A673 (cell line): ENCODE results near the gene DDX5. TPM values are rescaled to one million over a fixed set of nuclear protein-coding genes. Genes with fewer than 3 reads are reported as not detected.
A peak's percentile ranks its signal among the peaks of the same experiment; 100 is the strongest.

ENCODE experiments used
- BruUV-seq: library from RNA; stranded (reverse); fragments of 400-500 nt; replicated peaks from 2 replicates; lab custom pipeline; 2021; lab: Mats Ljungman, UMichigan
- CTCF ChIA-PET: fragments of 300-600 bp; sonication (Branson Sonifier 250); formaldehyde crosslinking; loops from one replicate; lab custom pipeline; 2022; ENCODE audit warnings: antibody characterized with exemption; lab: Charles Lee
- POLR2A ChIA-PET: fragments of 300-600 bp; sonication (Branson Sonifier 250); formaldehyde crosslinking; loops from one replicate; lab custom pipeline; 2022; ENCODE audit warnings: antibody characterized with exemption; ENCODE audit not compliant: low non-redundant PET; lab: Charles Lee
- DNase-seq: peaks from one replicate; pipeline ENCODE4 v3.0.0-alpha.2; 2015; ENCODE audit warnings: low spot score
- H3K27ac ChIP-seq: fragments of 200-600 bp; sonication (generic); 2 replicates; pipeline ENCODE4 v1.5.1; 2016; ENCODE audit warnings: mixed run types, low read depth, mild to moderate bottlenecking, mixed read lengths, antibody characterized with exemption, low read length; ENCODE audit not compliant: poor library complexity, severe bottlenecking
- H3K27me3 ChIP-seq: fragments of 200-600 bp; sonication (generic); replicated peaks from 2 replicates; pipeline ENCODE4 v1.6.1; 2017; ENCODE audit warnings: mixed run types, low read depth, mild to moderate bottlenecking, mixed read lengths, antibody characterized with exemption, low read length; ENCODE audit not compliant: insufficient read depth, poor library complexity
- H3K36me3 ChIP-seq: fragments of 200-600 bp; sonication (generic); 2 replicates; pipeline ENCODE4 v1.6.1; 2016; ENCODE audit warnings: mixed run types, mild to moderate bottlenecking, mixed read lengths, antibody characterized with exemption, low read length; ENCODE audit not compliant: insufficient read depth, poor library complexity, severe bottlenecking
- H3K4me1 ChIP-seq: fragments of 200-600 bp; sonication (generic); 2 replicates; pipeline ENCODE4 v1.6.1; 2017; ENCODE audit warnings: mixed run types, mild to moderate bottlenecking, mixed read lengths, antibody characterized with exemption, low read length; ENCODE audit not compliant: insufficient read depth, poor library complexity, severe bottlenecking
- H3K4me3 ChIP-seq: fragments of 200-600 bp; sonication (generic); 2 replicates; pipeline ENCODE4 v1.5.1; 2016; ENCODE audit warnings: low read depth, mixed run types, mild to moderate bottlenecking, mixed read lengths, low read length; ENCODE audit not compliant: poor library complexity, severe bottlenecking
- H3K9me3 ChIP-seq: fragments of 200-600 bp; sonication (generic); 2 replicates; pipeline ENCODE4 v1.6.1; 2016; ENCODE audit warnings: mixed run types, low read depth, mild to moderate bottlenecking, mixed read lengths, antibody characterized with exemption, low read length; ENCODE audit not compliant: poor library complexity, severe bottlenecking
- EZH2 ChIP-seq: fragments of 200-600 bp; sonication (generic); IDR thresholded peaks from 2 replicates; pipeline ENCODE4 v1.6.1; 2017; ENCODE audit warnings: borderline replicate concordance, low read depth, mild to moderate bottlenecking, mixed read lengths, antibody characterized with exemption, low read length; ENCODE audit not compliant: poor library complexity, severe bottlenecking
- intact Hi-C: fragments of 100-400 bp; cut with micrococcal nuclease; formaldehyde crosslinking; loops from one replicate; pipeline ENCODE4 v1.10.0; 2022; ENCODE audit not compliant: unreplicated experiment
- microRNA-seq: library from miRNA; unstranded; fragments of <30 nt; microRNA quantifications from one replicate; pipeline ENCODE4 v1.2.0, GENCODE V29; 2021
- total RNA-seq: library from RNA; stranded (reverse); gene quantifications from 2 replicates; pipeline ENCODE4 v1.2.3, GENCODE V29; 2021
- TF ChIP-seq, protein P1 (sequence below): fragments of 300-800, 200-600 bp; sonication (generic); conservative IDR thresholded peaks from 2 replicates; pipeline ENCODE4 v1.5.1; 2017; ENCODE audit warnings: low read depth, mild to moderate bottlenecking, antibody characterized with exemption, low read length, moderate library complexity, mixed read lengths

DDX5 gene
- total RNA-seq, 1 experiment from 2014 or later, result 911 TPM

DNA sequence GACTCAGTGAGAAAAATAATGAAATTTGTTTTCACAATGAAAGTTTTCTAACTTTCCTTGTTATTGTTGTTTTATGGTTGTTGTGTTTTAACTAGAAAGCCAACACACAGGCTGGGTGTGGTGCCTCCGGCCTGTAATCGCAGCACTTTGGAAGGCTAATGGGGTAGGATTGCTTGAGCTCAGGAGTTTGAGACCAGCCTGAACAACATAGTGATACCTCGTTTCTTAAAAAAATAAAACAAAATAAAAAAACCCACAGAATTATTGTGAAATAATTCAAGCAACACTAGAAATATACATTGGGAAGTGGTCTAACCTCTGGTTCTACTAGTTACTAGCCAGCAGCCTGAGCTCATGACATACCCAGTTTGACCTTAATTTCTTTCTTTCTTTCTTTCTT lies 56.5 kb downstream of the DDX5 start:
- Histone ChIP-seq H3K9me3 (no peaks in the 10 kb centered on the region), H3K4me1 (no peaks in the 10 kb centered on the region), H3K27ac (no peak overlapping the region), H3K4me3 (no peak overlapping the region), H3K36me3 (no peaks in the 10 kb centered on the region), H3K27me3 (no peaks in the 10 kb centered on the region)
- intact Hi-C loops, result no loop called here
- CTCF ChIA-PET, result no interaction called here
- POLR2A ChIA-PET, result interaction anchor here (0.6 kb wide), 2 partner anchors 51 to 55 kb away, joined by 3 to 5 read pairs; no protein-coding TSS in a partner anchor
- TF ChIP-seq, protein P1, sequence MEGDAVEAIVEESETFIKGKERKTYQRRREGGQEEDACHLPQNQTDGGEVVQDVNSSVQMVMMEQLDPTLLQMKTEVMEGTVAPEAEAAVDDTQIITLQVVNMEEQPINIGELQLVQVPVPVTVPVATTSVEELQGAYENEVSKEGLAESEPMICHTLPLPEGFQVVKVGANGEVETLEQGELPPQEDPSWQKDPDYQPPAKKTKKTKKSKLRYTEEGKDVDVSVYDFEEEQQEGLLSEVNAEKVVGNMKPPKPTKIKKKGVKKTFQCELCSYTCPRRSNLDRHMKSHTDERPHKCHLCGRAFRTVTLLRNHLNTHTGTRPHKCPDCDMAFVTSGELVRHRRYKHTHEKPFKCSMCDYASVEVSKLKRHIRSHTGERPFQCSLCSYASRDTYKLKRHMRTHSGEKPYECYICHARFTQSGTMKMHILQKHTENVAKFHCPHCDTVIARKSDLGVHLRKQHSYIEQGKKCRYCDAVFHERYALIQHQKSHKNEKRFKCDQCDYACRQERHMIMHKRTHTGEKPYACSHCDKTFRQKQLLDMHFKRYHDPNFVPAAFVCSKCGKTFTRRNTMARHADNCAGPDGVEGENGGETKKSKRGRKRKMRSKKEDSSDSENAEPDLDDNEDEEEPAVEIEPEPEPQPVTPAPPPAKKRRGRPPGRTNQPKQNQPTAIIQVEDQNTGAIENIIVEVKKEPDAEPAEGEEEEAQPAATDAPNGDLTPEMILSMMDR, result no peak
- no peak for TF ChIP-seq EZH2
- BruUV-seq, result no TSS peak
- DNase-seq, result no peak

DNA sequence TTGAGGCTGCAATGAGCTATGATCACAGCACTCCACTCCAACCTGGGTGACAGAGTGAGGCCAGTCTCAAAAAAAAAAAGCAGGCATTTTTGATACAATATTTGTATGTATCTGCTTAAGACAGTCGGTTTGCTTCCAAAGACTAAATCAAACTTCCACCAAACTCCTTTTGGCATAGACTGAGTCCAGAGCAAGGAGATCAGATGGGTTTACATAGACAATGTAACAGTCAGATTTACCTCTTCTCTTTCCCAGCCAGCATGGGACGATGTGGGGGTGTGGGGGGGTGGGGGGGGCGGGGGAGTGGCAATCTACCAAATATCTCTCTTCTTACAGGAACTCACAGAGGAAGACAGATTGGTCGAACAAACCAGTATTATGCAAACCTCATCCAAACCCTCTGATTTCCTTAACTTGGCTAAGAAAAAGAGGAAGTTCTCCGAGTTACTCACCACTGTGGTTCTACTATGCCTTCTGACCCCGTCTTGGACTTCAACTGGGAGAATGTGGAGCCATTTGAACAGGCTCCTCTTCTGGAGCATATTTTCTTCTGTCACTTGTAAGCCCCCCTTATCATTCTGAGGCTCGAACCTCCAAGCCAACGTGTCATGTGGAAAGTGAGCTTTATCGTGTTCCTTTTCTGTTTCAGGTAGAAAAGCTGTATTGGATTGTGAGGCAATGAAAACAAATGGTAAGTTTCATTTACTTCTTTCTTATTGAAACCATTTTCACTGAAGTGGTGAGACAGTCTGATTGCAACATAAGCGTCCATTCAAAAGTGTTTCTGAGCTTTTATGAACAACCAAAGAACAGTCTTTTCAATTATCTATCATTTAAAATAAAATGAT lies 57.2 kb downstream of the DDX5 start, which contains the start of gene MILR1:
MILR1 (plus strand) TSS at position 451 of the 848 bp plus-strand sequence; CDS start at position 505, 54 bp downstream.
- Histone ChIP-seq H3K36me3 (no peaks in the 10 kb centered on the region), H3K9me3 (no peaks in the 10 kb centered on the region), H3K27ac (no peak within 1 kb of the TSS), H3K27me3 (no peaks in the 10 kb centered on the region), H3K4me1 (no peaks in the 10 kb centered on the region), H3K4me3 (no peak within 1 kb of the TSS)
- no peak for TF ChIP-seq EZH2
- TF ChIP-seq, protein P1, result no peak
- no peak for DNase-seq
- CTCF ChIA-PET, result no interaction called here
- BruUV-seq, result no TSS peak
- intact Hi-C loops, result no loop called here
- POLR2A ChIA-PET, result interaction anchor here (0.6 kb wide), 2 partner anchors 51 to 56 kb away, joined by 3 to 5 read pairs; no protein-coding TSS in a partner anchor

Small RNAs within 50 kb of the gene (microRNA-seq; reads per million reads assigned to microRNA genes)
- gene MIR3064 (12.4 reads per million, percentile 34 among the genes with 10 or more reads in this experiment), gene MIR5047 (not detected)

Other genes starting within 250 kb of the DDX5 start
- gene TEX2, start 243.0 kb downstream of the DDX5 start, total RNA-seq, result 16.1 and 17.5 TPM in 2 replicates
- 0.39 and 0.60 TPM in 2 replicates for gene PECAM1, start 115.4 kb downstream of the DDX5 start, total RNA-seq
- gene MILR1, start 57.2 kb downstream of the DDX5 start, total RNA-seq, result not detected in 2 replicates
- gene POLG2, start 9.2 kb downstream of the DDX5 start, total RNA-seq, result 25.6 and 31.5 TPM in 2 replicates
- 66.8 and 72.9 TPM in 2 replicates for gene CEP95, start 688 bp upstream of the DDX5 start, total RNA-seq
- 24.7 and 27.8 TPM in 2 replicates for gene SMURF2, start 156.0 kb upstream of the DDX5 start, total RNA-seq